Stimulated activated CD8-positive, alpha-beta memory T cell treated with anti-CD3 and anti-CD28 coated beads, Interleukin-12 subunit alpha, Interleukin-12 subunit beta, amount 100 ng/mL, for 1 hour (primary cell): Measurements from ENCODE around the gene ERRFI1.

Source experiments
- DNase-seq: peaks from one replicate; pipeline ENCODE4 v3.0.0-alpha.2; 2020; ENCODE audit warnings: low read depth

The ERRFI1 gene

GRCh38 chr1:8003438-8004112 lies 22.5 kb downstream of the ERRFI1 start:
- no peak for DNase-seq

- no peak for DNase-seq
Measured at GRCh38 chr1:8002921-8003320, 23.2 kb downstream of the ERRFI1 start.

GRCh38 chr1:8002329-8002910 lies 23.7 kb downstream of the ERRFI1 start:
- no peak for DNase-seq

GRCh38 chr1:7995437-7995836 lies 30.7 kb downstream of the ERRFI1 start:
- DNase-seq = no peak

GRCh38 chr1:7994827-7995226 lies 31.3 kb downstream of the ERRFI1 start:
- no peak for DNase-seq

GRCh38 chr1:7993593-7994479 lies 32.3 kb downstream of the ERRFI1 start:
- no peak for DNase-seq

- DNase-seq = no peak
Measured at GRCh38 chr1:7992885-7993284, 33.2 kb downstream of the ERRFI1 start.

GRCh38 chr1:7991504-7992440 lies 34.3 kb downstream of the ERRFI1 start:
- DNase-seq = no peak

- DNase-seq = no peak
Measured at GRCh38 chr1:7989762-7990428, 36.2 kb downstream of the ERRFI1 start.

GRCh38 chr1:7988576-7988975 lies 37.5 kb downstream of the ERRFI1 start:
- no peak for DNase-seq

- DNase-seq = no peak
Measured at GRCh38 chr1:7987528-7987927, 38.6 kb downstream of the ERRFI1 start.

GRCh38 chr1:7985851-7986612 lies 40.1 kb downstream of the ERRFI1 start:
- DNase-seq = no peak

GRCh38 chr1:7984811-7985210 lies 41.3 kb downstream of the ERRFI1 start:
- no peak for DNase-seq

GRCh38 chr1:7983086-7983778 lies 42.9 kb downstream of the ERRFI1 start:
- DNase-seq = no peak

- no peak for DNase-seq
Measured at GRCh38 chr1:7980984-7981383, 45.1 kb downstream of the ERRFI1 start.

- DNase-seq = no peak
Measured at GRCh38 chr1:7975212-7975865, 50.8 kb downstream of the ERRFI1 start.

GRCh38 chr1:7973086-7973485 lies 53.0 kb downstream of the ERRFI1 start:
- no peak for DNase-seq

GRCh38 chr1:7972285-7972684 lies 53.8 kb downstream of the ERRFI1 start:
- no peak for DNase-seq

GRCh38 chr1:7971024-7971423 lies 55.1 kb downstream of the ERRFI1 start:
- no peak for DNase-seq
